Measurements from ENCODE around the gene WASF3. TPM values are rescaled to one million over a fixed set of nuclear protein-coding genes. Genes with fewer than 3 reads are reported as not detected.

Gene WASF3
- total and polyA plus RNA-seq, 4 donors, result 0.82 to 4.9 (median 2.3) TPM

GRCh38 chr13:26618726-26619125 is 61.2 kb downstream of the WASF3 start:
- Histone ChIP-seq H3K9ac (ENCODE audit: low read depth in 1 of 2, low read length in 2 of 2) (no peak overlapping the region), H3K27ac (ENCODE audit: low read depth in 1 of 2, low read length in 2 of 2) (no peak overlapping the region), H3K9me3 (ENCODE audit: control insufficient read depth in 4 of 4, low read length in 3 of 4) (peaks cover 0 to 3% (median 2%) of the 10 kb centered on the region in 4 donors), H3K27me3 (ENCODE audit: control insufficient read depth in 4 of 4, insufficient read depth in 4 of 4, low read length in 3 of 4) (no peaks in the 10 kb centered on the region), H3K4me3 (ENCODE audit: low read depth in 1 of 3, low read length in 3 of 3) (no peak overlapping the region), H3K4me1 (ENCODE audit: control insufficient read depth in 4 of 4, insufficient read depth in 4 of 4, low read length in 3 of 4) (peaks cover 0 to 34% (median 29%) of the 10 kb centered on the region in 4 donors), H3K36me3 (ENCODE audit: control insufficient read depth in 4 of 4, insufficient read depth in 3 of 4, low read depth in 1 of 4, low read length in 3 of 4) (no peaks in the 10 kb centered on the region)
- WGBS, result 64% methylated on average over 2 of the region's 2 CpGs
- no peak for DNase-seq (ENCODE audit: low spot score)
- TF ChIP-seq NR2F2 (IDR thresholded peaks at IDR 0.05) (no peak), RXRA (IDR thresholded peaks at IDR 0.05) (no peak), GABPA (IDR thresholded peaks at IDR 0.05 in 1 of 2, conservative IDR thresholded peaks at IDR 0.05 in 1 of 2) (no peak), RAD21 (IDR thresholded peaks at IDR 0.05) (no peak), JUND (IDR thresholded peaks at IDR 0.05) (no peak), TAF1 (conservative IDR thresholded peaks at IDR 0.05) (no peak), FOXA1 (IDR thresholded peaks at IDR 0.05) (no peak), CTCF (IDR thresholded peaks at IDR 0.05; ENCODE audit: low read depth, low read length, missing input control) (no peak), YY1 (IDR thresholded peaks at IDR 0.05) (no peak), ZBTB33 (IDR thresholded peaks at IDR 0.05) (no peak), EGR1 (IDR thresholded peaks at IDR 0.05; ENCODE audit: low read depth in 2 of 2) (no peak), SP1 (IDR thresholded peaks at IDR 0.05) (no peak), HNF4G (IDR thresholded peaks at IDR 0.05) (no peak), HNF4A (conservative IDR thresholded peaks at IDR 0.05) (no peak), FOXA2 (IDR thresholded peaks at IDR 0.05) (no peak)
- TF ChIP-seq, protein P1, sequence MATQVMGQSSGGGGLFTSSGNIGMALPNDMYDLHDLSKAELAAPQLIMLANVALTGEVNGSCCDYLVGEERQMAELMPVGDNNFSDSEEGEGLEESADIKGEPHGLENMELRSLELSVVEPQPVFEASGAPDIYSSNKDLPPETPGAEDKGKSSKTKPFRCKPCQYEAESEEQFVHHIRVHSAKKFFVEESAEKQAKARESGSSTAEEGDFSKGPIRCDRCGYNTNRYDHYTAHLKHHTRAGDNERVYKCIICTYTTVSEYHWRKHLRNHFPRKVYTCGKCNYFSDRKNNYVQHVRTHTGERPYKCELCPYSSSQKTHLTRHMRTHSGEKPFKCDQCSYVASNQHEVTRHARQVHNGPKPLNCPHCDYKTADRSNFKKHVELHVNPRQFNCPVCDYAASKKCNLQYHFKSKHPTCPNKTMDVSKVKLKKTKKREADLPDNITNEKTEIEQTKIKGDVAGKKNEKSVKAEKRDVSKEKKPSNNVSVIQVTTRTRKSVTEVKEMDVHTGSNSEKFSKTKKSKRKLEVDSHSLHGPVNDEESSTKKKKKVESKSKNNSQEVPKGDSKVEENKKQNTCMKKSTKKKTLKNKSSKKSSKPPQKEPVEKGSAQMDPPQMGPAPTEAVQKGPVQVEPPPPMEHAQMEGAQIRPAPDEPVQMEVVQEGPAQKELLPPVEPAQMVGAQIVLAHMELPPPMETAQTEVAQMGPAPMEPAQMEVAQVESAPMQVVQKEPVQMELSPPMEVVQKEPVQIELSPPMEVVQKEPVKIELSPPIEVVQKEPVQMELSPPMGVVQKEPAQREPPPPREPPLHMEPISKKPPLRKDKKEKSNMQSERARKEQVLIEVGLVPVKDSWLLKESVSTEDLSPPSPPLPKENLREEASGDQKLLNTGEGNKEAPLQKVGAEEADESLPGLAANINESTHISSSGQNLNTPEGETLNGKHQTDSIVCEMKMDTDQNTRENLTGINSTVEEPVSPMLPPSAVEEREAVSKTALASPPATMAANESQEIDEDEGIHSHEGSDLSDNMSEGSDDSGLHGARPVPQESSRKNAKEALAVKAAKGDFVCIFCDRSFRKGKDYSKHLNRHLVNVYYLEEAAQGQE (IDR thresholded peaks at IDR 0.05), result no peak
- TF ChIP-seq, protein P2, sequence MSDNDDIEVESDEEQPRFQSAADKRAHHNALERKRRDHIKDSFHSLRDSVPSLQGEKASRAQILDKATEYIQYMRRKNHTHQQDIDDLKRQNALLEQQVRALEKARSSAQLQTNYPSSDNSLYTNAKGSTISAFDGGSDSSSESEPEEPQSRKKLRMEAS (IDR thresholded peaks at IDR 0.05), result no peak
- TF ChIP-seq, protein P3, sequence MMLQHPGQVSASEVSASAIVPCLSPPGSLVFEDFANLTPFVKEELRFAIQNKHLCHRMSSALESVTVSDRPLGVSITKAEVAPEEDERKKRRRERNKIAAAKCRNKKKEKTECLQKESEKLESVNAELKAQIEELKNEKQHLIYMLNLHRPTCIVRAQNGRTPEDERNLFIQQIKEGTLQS (IDR thresholded peaks at IDR 0.05), result no peak
